SU-DHL-6 (cell line): Measurements from ENCODE around the gene VASN.

Experiments
- H2AFZ ChIP-seq: fragments of 200-600 bp; sonication (generic); 2 replicates; pipeline ENCODE4 v1.6.1; 2014; ENCODE audit warnings: low read depth, mild to moderate bottlenecking, moderate library complexity, mixed read lengths, antibody characterized with exemption, low read length; ENCODE audit not compliant: severe bottlenecking
- H3F3A ChIP-seq: fragments of 200-600 bp; shearing (Covaris generic); 2 replicates; pipeline ENCODE4 v1.6.0; 2016; ENCODE audit warnings: antibody characterized with exemption, mild to moderate bottlenecking; ENCODE audit not compliant: insufficient read depth
- H3K27ac ChIP-seq: fragments of 200-600 bp; sonication (generic); 2 replicates; pipeline ENCODE4 v1.5.1; 2016; ENCODE audit warnings: low read depth, mild to moderate bottlenecking, low read length, moderate library complexity, mixed read lengths
- H3K27me3 ChIP-seq: fragments of 200-600 bp; sonication (generic), shearing (Covaris generic); 2 replicates; pipeline ENCODE4 v1.6.0; 2014; ENCODE audit warnings: mild to moderate bottlenecking, low read length
- H3K36me3 ChIP-seq: fragments of 200-600 bp; sonication (generic); 2 replicates; pipeline ENCODE4 v1.6.1; 2014; ENCODE audit warnings: mild to moderate bottlenecking, low read length, mixed read lengths
- H3K4me2 ChIP-seq: fragments of 300-600, 200-600 bp; shearing (Covaris generic), sonication (generic); 2 replicates; pipeline ENCODE4 v1.6.0; 2014; ENCODE audit warnings: low read length, low read depth, mild to moderate bottlenecking; ENCODE audit not compliant: poor library complexity, severe bottlenecking
- H3K4me3 ChIP-seq: fragments of 200-600 bp; sonication (generic); 2 replicates; pipeline ENCODE4 v1.5.1; 2014; ENCODE audit warnings: antibody characterized with exemption, low read length, mild to moderate bottlenecking, mixed read lengths; ENCODE audit not compliant: insufficient read depth, poor library complexity, severe bottlenecking
- H3K79me2 ChIP-seq: fragments of 200-600 bp; sonication (generic); 2 replicates; pipeline ENCODE4 v1.6.1; 2014; ENCODE audit warnings: mild to moderate bottlenecking, low read length, moderate library complexity; ENCODE audit not compliant: insufficient read depth
- H3K9ac ChIP-seq: fragments of 200-600 bp; sonication (generic); 2 replicates; pipeline ENCODE4 v1.7.0; 2014; ENCODE audit warnings: mild to moderate bottlenecking, low read length
- H3K9me2 ChIP-seq: fragments of 200-600 bp; sonication (generic); replicated peaks from 2 replicates; pipeline ENCODE4 v1.6.1; 2014; ENCODE audit warnings: low read length; ENCODE audit not compliant: insufficient read depth
- H3K9me3 ChIP-seq: fragments of 200-600 bp; sonication (generic); 2 replicates; pipeline ENCODE4 v1.6.1; 2014; ENCODE audit warnings: low read length, mixed read lengths; ENCODE audit not compliant: insufficient read depth
- H4K20me1 ChIP-seq: fragments of 200-600 bp; sonication (generic); 2 replicates; pipeline ENCODE4 v1.6.1; 2014; ENCODE audit warnings: low read depth, mild to moderate bottlenecking, antibody characterized with exemption, low read length, moderate library complexity, mixed read lengths
- CTCF ChIP-seq: fragments of 200-600 bp; sonication (generic); IDR thresholded peaks from one replicate; pipeline ENCODE4 v1.5.1; 2017; ENCODE audit warnings: antibody characterized with exemption, mild to moderate bottlenecking, low read length, moderate library complexity; ENCODE audit not compliant: insufficient read depth, poor library complexity, severe bottlenecking
- EZH2phosphoT487 ChIP-seq: fragments of 200-600 bp; sonication (generic), shearing (Covaris generic); conservative IDR thresholded peaks from 2 replicates; pipeline ENCODE4 v1.6.1; 2018; ENCODE audit warnings: mild to moderate bottlenecking, antibody characterized with exemption, low read length, moderate library complexity, mixed read lengths

Gene VASN

DNA sequence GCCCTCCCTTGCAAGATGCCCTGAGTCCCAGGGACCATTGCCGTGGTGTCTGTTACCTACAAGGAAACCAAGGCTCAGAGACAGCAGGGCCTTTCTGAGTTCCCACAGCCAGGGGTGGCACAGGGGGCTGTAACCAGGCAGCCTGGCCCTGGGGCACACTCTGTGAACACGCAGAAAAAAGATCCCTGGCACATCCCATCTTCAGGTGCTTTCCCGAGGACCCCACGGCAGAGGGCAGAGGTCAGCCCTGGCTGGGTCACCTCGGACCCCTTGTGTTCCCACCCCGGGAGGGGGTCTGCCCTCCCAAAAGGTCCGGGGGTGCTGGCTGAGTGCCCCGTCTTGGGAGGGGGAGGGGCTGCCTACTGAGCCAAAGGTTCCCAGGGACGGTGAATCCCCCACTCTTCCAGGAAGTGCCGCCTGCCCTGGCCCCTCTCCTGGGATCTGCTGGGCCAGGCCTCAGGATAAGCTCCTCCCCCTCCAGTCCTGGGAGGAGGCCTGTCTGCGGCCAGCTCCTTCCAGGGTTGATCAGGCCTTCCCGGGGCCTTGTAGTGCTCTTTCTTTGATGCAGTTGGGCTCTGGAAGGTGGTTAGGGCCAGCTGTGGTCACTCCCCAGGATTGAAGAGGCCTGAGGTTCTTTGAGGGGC is 47.7 kb upstream of the VASN start:
- H3K4me2 ChIP-seq: no peak overlapping the region
- H3K27ac ChIP-seq: no peak overlapping the region
- H3K9ac ChIP-seq: no peak overlapping the region
- no peaks in the 10 kb centered on the region for H3K36me3 ChIP-seq
- H3K9me3 ChIP-seq: no peaks in the 10 kb centered on the region
- H3K27me3 ChIP-seq: no peaks in the 10 kb centered on the region
- no peaks in the 10 kb centered on the region for H3K79me2 ChIP-seq
- no peaks in the 10 kb centered on the region for H3K9me2 ChIP-seq
- no peak overlapping the region for H2AFZ ChIP-seq
- no peak overlapping the region for H3K4me3 ChIP-seq
- TF ChIP-seq EZH2phosphoT487 (no peak), CTCF (no peak)
- no peaks in the 10 kb centered on the region for H3F3A ChIP-seq
- no peaks in the 10 kb centered on the region for H4K20me1 ChIP-seq

DNA sequence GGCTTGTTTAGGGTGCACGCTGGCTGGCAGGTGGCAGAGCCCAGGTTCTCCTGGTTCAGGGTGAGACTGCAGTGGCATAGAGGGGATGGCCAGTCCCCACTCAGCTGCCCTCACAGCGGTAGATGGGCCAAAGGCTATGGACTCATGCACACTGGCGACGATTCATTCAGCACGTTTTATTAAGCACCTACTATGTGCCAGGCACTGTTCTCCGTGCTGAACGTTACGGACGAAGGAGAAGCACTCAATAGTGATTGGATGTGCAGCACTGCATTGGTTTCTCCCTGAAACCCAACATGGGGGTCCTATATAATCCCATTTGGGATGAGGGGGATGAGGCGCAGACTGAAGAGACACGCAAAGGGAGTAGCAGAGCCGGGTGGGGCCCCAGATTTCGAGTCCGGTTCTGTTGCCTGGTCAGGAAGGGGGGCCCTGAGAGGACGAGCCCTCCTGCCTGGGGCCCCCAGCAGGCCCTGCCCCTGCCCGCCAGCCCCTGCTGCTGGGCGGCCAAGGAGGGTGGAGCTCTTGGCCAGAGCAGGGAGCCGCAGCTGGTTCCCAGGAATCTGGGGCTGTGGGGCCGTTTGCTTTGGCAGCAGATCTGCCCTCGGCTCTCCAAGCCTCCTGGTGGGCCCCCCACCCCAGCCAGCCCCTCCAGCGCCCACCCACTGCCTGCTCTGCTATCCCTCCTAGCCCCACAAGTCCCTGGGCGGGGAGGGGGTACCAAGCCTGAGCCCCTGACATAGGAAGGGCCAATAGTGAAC is 47.0 kb upstream of the VASN start:
- Histone ChIP-seq H4K20me1 (no peaks in the 10 kb centered on the region), H3K9me2 (no peaks in the 10 kb centered on the region), H3F3A (no peaks in the 10 kb centered on the region), H3K27ac (no peak overlapping the region), H3K36me3 (no peaks in the 10 kb centered on the region), H2AFZ (no peak overlapping the region), H3K9me3 (no peaks in the 10 kb centered on the region), H3K27me3 (no peaks in the 10 kb centered on the region), H3K4me2 (no peak overlapping the region), H3K9ac (no peak overlapping the region), H3K79me2 (no peaks in the 10 kb centered on the region), H3K4me3 (no peak overlapping the region)
- TF ChIP-seq CTCF (no peak), EZH2phosphoT487 (no peak)

- Histone ChIP-seq H2AFZ (no peak overlapping the region), H3K36me3 (no peaks in the 10 kb centered on the region), H3K9me3 (no peaks in the 10 kb centered on the region), H3K4me2 (no peak overlapping the region), H3K9me2 (no peaks in the 10 kb centered on the region), H3K79me2 (no peaks in the 10 kb centered on the region), H3K27me3 (no peaks in the 10 kb centered on the region), H3K27ac (no peak overlapping the region), H4K20me1 (no peaks in the 10 kb centered on the region), H3F3A (no peaks in the 10 kb centered on the region), H3K4me3 (no peak overlapping the region), H3K9ac (no peak overlapping the region)
- TF ChIP-seq EZH2phosphoT487 (no peak), CTCF (no peak)
These were observed 46.3 kb upstream of the VASN start for GRCh38 chr16:4325253-4325758.
